B cell (primary cell): ENCODE results near the gene PDLIM7. TPM values are rescaled to one million over a fixed set of nuclear protein-coding genes. Genes with fewer than 3 reads are reported as not detected.

Source experiments
- ATAC-seq: fragments of 200-7000 bp; cut with Tn5 transposase; one replicate; pipeline ENCODE4 v1.10.0; 2021; ENCODE audit warnings: low read depth, mild to moderate bottlenecking, moderate number of reproducible peaks, moderate library complexity
- CTCF ChIA-PET: fragments of 350-600 bp; sonication (Branson Sonifier 250); formaldehyde crosslinking; loops from one replicate; lab custom pipeline; 2021; ENCODE audit warnings: antibody characterized with exemption, inconsistent platforms; lab: Charles Lee
- POLR2A ChIA-PET: fragments of 350-600 bp; sonication (Branson Sonifier 250); formaldehyde crosslinking; loops from one replicate; lab custom pipeline; 2021; ENCODE audit warnings: antibody characterized with exemption; lab: Charles Lee
- DNase-seq: peaks from one replicate; pipeline ENCODE4 v3.0.0; 2013
- H2AFZ ChIP-seq: 2 replicates; pipeline ENCODE4 v1.6.1; 2012; ENCODE audit warnings: mild to moderate bottlenecking, low read depth, low read length; ENCODE audit not compliant: insufficient read depth, poor library complexity, severe bottlenecking
- H3K27ac ChIP-seq, 2 donors: 1 replicate in 1 of 2; 2 replicates in 1 of 2; pipeline ENCODE4 v1.5.1; 2012 to 2013; ENCODE audit warnings: low read length in 2 of 2, mild to moderate bottlenecking in 2 of 2, moderate library complexity in 1 of 2
- H3K27me3 ChIP-seq, 4 experiments: fragments of 200-600 bp in 1 of 4; sonication (generic) in 1 of 4; replicated peaks in 1 of 4; 1 replicate in 2 of 4; 2 replicates in 2 of 4; pipeline versions ENCODE4 v1.6.1 to v1.7.0; 2013 to 2016; ENCODE audit warnings: low read length in 3 of 4, mild to moderate bottlenecking in 2 of 4, mixed read lengths in 1 of 4, moderate library complexity in 1 of 4; ENCODE audit not compliant: insufficient read depth in 4 of 4, control insufficient read depth in 3 of 4; ENCODE audit errors: control extremely low read depth in 1 of 4
- H3K36me3 ChIP-seq, 2 experiments: replicated peaks in 1 of 2; 1 replicate in 1 of 2; 2 replicates in 1 of 2; pipeline versions ENCODE4 v1.6.1 to v1.7.1; 2013; ENCODE audit warnings: low read length in 1 of 2; ENCODE audit not compliant: insufficient read depth in 2 of 2, control insufficient read depth in 1 of 2; ENCODE audit errors: control extremely low read depth in 1 of 2, extremely low read depth in 1 of 2
- H3K4me1 ChIP-seq, 2 donors: fragments of 200-600 bp in 1 of 2; sonication (generic) in 1 of 2; 1 replicate in 1 of 2; 2 replicates in 1 of 2; pipeline versions ENCODE4 v1.5.1 to v1.6.1; 2013 to 2017; ENCODE audit warnings: low read length in 2 of 2; ENCODE audit not compliant: control insufficient read depth in 2 of 2, insufficient read depth in 2 of 2
- H3K4me2 ChIP-seq: replicated peaks from 2 replicates; pipeline ENCODE3; 2012; ENCODE audit warnings: mild to moderate bottlenecking, low read depth, low read length; ENCODE audit not compliant: poor library complexity, severe bottlenecking
- H3K4me3 ChIP-seq, 5 experiments: fragments of 200-600 bp in 1 of 5; sonication (generic) in 1 of 5; 1 replicate in 3 of 5; 2 replicates in 2 of 5; pipeline versions ENCODE4 v1.5.1 to v1.7.0; 2011 to 2016; ENCODE audit warnings: low read length in 4 of 5, mild to moderate bottlenecking in 4 of 5, low read depth in 2 of 5, control low read depth in 1 of 5, moderate library complexity in 1 of 5; ENCODE audit not compliant: insufficient read depth in 1 of 5; ENCODE audit errors: control extremely low read depth in 1 of 5, extremely low read depth in 1 of 5
- H3K79me2 ChIP-seq: fragments of 200-600 bp; sonication (generic); one replicate; pipeline ENCODE4 v1.6.0; 2016; ENCODE audit warnings: low read length; ENCODE audit not compliant: control insufficient read depth, insufficient read depth
- H3K9ac ChIP-seq: fragments of 200-600 bp; sonication (generic); 2 replicates; pipeline ENCODE4 v1.6.1; 2017; ENCODE audit warnings: mild to moderate bottlenecking, low read length, moderate library complexity
- H3K9me3 ChIP-seq, 3 donors: one replicate each; pipeline versions ENCODE4 v1.6.1 to v1.7.1; 2013; ENCODE audit warnings: low read length in 2 of 3; ENCODE audit not compliant: control insufficient read depth in 2 of 3, insufficient read depth in 1 of 3; ENCODE audit errors: control extremely low read depth in 1 of 3
- H4K20me1 ChIP-seq: 2 replicates; pipeline ENCODE4 v1.6.0; 2012; ENCODE audit warnings: mild to moderate bottlenecking, low read length; ENCODE audit not compliant: insufficient read depth, control insufficient read depth, poor library complexity, severe bottlenecking
- H3K27ac Mint-ChIP-seq: one replicate; pipeline ENCODE4 v1.8.0; 2021; ENCODE audit warnings: mixed read lengths
- H3K27me3 Mint-ChIP-seq: one replicate; pipeline ENCODE4 v1.8.0; 2021; ENCODE audit warnings: mixed read lengths
- H3K4me1 Mint-ChIP-seq: one replicate; pipeline ENCODE4 v1.8.0; 2021; ENCODE audit warnings: mixed read lengths
- H3K4me3 Mint-ChIP-seq: one replicate; pipeline ENCODE4 v1.8.0; 2021; ENCODE audit warnings: mixed read lengths
- H3K9me3 Mint-ChIP-seq: one replicate; pipeline ENCODE4 v1.8.0; 2022; ENCODE audit warnings: mixed read lengths; ENCODE audit not compliant: insufficient read depth
- EZH2 ChIP-seq: IDR thresholded peaks from 2 replicates; pipeline ENCODE4 v1.6.1; 2012; ENCODE audit warnings: borderline replicate concordance, low read depth, mild to moderate bottlenecking, moderate library complexity, low read length; ENCODE audit not compliant: insufficient read depth, poor library complexity, severe bottlenecking
- WGBS: methylation state at CpG from one replicate; pipeline ENCODE4 v1.1.5; 2013; ENCODE audit warnings: missing lambda C conversion rate; ENCODE audit not compliant: insufficient coverage; 5-methylcytosine and 5-hydroxymethylcytosine counted together
- intact Hi-C: fragments of 100-400 bp; cut with micrococcal nuclease; formaldehyde crosslinking; loops from one replicate; pipeline ENCODE4 v1.10.0; 2022
- polyA plus RNA-seq: library from polyadenylated mRNA; depleted of rRNA; stranded (reverse); fragments of >200 nt; gene quantifications from 2 replicates; pipeline ENCODE4 v1.2.3, GENCODE V29; 2012
- total RNA-seq, 2 donors: library from RNA; stranded (reverse); fragments of 120-200 nt in 1 of 2; gene quantifications; 1 replicate in 1 of 2; 2 replicates in 1 of 2; pipeline versions ENCODE4 v1.2.3 to v1.2.4, GENCODE V29; 2013 to 2022
- TF ChIP-seq, protein P1 (sequence below): fragments of 200-600 bp; IDR thresholded peaks from one replicate; pipeline ENCODE4 v1.8.0; 2022; ENCODE audit warnings: antibody characterized with exemption, mild to moderate bottlenecking

PDLIM7 gene
- total and polyA plus RNA-seq, 2 donors (not counting 1 experiment from before 2014, with no cell fraction given) = 23.9 to 25.8 TPM

DNA sequence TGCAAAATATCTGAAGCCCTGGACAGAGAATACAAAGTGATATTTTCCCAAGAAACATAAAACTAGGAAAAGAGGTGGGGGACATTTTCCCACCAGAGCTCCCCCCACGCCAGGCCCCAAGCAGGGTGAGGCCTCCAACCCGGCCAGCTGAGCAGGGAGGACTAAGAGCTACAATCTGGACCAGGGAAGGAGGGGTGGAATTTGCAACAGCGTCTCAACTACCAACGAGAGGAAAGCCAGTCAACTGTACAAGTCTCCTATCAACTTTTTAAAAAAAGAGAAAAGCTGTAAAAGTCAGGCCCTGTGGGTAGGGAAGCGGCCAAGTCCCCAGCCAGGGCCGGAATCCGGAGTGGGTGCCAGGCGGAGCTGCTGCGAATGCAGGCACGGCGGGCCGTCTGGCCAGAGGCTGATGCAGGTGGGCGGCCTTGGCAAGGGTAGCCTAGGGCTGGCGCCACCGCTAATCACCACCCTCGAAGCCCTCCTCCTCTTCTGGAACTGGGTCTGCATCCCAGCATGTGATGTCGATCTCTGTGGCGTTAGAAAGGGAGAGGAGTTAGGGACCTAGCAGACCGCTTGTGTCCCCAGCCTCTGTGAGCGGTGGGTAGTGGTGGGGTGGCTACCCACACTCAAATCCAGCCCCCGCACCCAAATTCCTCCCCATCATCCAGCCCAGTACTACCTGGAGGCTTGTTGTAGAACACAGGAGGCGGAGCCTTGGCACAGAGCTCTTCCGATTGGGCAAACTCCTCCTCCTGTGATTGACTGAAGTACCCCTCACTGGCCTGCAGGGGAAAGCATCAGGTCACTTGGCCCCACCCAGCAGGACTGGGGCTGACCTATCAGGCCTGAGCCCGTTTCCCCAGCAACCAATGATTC lies 40.2 kb downstream of the PDLIM7 start:
- ATAC-seq = peak; percentile 18
- Mint-ChIP-seq H3K27me3 (no peaks in the 10 kb centered on the region), H3K27ac (peak overlapping the region; percentile 61), H3K4me3 (peak overlapping the region; percentile 39), H3K9me3 (no peaks in the 10 kb centered on the region), H3K4me1 (peaks cover 22% of the 10 kb centered on the region)
- intact Hi-C loops = loop anchor here (2.0 kb wide), 1 partner anchor 144 kb away; no protein-coding TSS in a partner anchor
- DNase-seq = peak; percentile 83
- Histone ChIP-seq H3K27ac (no peak overlapping the region), H3K4me3 (no peak overlapping the region), H3K36me3 (no peaks in the 10 kb centered on the region), H4K20me1 (peaks cover 29% of the 10 kb centered on the region), H3K27me3 (no peaks in the 10 kb centered on the region), H3K9me3 (peaks cover 0 to 4% (median 0%) of the 10 kb centered on the region in 3 donors), H2AFZ (no peak overlapping the region), H3K4me2 (peak overlapping the region; percentile 99), H3K79me2 (peaks cover 11% of the 10 kb centered on the region), H3K4me1 (peaks cover 17 to 31% of the 10 kb centered on the region in 2 donors), H3K9ac (no peak overlapping the region)
- POLR2A ChIA-PET = interaction anchor here (0.5 to 6.7 kb wide), 6 partner anchors 26 to 140 kb away, joined by 3 to 87 read pairs (median 4); no protein-coding TSS in a partner anchor
- no peak for TF ChIP-seq EZH2
- TF ChIP-seq, protein P1, sequence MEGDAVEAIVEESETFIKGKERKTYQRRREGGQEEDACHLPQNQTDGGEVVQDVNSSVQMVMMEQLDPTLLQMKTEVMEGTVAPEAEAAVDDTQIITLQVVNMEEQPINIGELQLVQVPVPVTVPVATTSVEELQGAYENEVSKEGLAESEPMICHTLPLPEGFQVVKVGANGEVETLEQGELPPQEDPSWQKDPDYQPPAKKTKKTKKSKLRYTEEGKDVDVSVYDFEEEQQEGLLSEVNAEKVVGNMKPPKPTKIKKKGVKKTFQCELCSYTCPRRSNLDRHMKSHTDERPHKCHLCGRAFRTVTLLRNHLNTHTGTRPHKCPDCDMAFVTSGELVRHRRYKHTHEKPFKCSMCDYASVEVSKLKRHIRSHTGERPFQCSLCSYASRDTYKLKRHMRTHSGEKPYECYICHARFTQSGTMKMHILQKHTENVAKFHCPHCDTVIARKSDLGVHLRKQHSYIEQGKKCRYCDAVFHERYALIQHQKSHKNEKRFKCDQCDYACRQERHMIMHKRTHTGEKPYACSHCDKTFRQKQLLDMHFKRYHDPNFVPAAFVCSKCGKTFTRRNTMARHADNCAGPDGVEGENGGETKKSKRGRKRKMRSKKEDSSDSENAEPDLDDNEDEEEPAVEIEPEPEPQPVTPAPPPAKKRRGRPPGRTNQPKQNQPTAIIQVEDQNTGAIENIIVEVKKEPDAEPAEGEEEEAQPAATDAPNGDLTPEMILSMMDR = peak; percentile 60
- 92% methylated on average over 16 of the region's 24 CpGs for WGBS
- CTCF ChIA-PET = interaction anchor here (0.9 to 21.3 kb wide), 18 partner anchors 9 to 149 kb away, joined by 3 to 628 read pairs (median 4); partner anchors contain the start of genes DBN1, DOK3, F12 and GRK6
